LoVo (cell line): ENCODE measurements around the gene PIM1.

ENCODE experiments used
- DNase-seq: peaks from one replicate; pipeline ENCODE4 v3.0.0-alpha.2; 2016; ENCODE audit warnings: low spot score

The PIM1 gene

DNA sequence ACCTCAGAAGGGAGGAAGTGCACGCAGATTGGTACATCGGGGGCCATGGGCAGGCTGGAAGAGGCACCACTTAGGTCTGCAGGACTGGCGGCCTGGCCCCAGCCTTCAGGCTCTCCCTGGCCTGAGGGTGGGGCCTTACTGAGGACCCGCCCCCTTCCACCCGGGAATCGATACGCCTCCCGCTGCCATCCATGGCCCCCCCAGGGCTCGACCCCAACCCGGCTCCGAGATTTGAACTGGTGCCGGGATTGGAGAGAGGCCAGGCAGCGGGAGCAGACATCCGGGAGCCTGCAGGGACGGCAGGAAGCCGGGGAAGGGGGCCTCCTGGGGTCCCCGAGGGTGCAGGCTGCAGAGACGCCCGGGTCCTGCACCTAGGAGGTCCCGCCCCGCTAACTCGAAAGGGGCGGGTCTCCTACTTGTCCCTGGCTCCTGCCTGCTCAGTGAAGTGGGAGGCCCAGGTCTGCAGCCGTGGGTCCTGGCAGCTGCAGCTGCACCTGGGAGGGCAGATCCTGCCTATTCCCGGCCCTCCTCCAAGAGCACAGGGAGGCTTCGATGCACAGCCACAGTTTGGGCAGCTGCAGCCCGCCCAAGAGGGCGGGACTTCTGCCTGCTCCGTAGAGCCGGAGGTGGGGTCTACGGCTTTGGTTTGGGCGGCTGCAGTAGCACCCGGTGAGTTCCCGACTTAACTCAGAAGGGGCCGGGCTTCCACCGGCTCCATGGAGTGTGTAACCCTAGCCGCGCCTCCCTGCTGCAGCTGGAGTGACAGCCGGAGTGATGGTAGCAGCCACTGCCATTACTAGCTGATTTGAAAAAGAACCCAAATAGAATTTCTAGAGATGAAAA lies 52.4 kb downstream of the PIM1 start:
- peak; percentile 83 for DNase-seq

DNA sequence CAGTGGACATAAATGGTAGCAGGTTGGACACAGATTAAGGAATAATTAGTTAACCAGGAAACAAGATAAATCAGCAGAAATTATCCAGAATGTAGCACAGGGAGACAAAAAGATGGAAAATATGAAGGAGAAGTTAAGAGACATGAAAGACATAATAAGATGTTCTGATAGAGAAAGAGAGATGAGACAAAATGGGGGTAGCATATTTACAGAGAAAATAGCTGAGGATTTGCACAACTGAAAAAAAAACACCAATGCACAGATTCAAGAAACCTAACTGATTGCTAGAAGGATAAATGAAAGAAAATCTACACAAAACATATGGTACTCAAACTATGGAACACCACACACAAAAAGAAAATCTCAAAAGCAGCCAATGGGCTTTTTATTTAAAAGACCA lies 53.0 kb downstream of the PIM1 start:
- DNase-seq, result no peak
